IMR-90 (cell line): ENCODE data around the gene USP43. TPM values are rescaled to one million over a fixed set of nuclear protein-coding genes. Genes with fewer than 3 reads are reported as not detected.

Experiments used
- ATAC-seq: fragments of 200-7000 bp; cut with Tn5 transposase; 2 replicates; pipeline ENCODE4 v1.9.1; 2020; ENCODE audit warnings: low read depth, mild to moderate bottlenecking, moderate library complexity
- BruUV-seq: library from RNA; stranded (reverse); fragments of 400-500 nt; replicated peaks from 2 replicates; lab custom pipeline; 2021; lab: Mats Ljungman, UMichigan
- CTCF ChIA-PET: fragments of 300-600 bp; formaldehyde crosslinking; extraction: SDS; loops from one replicate; lab custom pipeline; 2021; ENCODE audit warnings: antibody characterized with exemption; lab: Yijun Ruan, JAX
- POLR2A ChIA-PET: fragments of 300-600 bp; sonication (Branson Sonifier 250); formaldehyde crosslinking; loops from one replicate; lab custom pipeline; 2022; ENCODE audit warnings: antibody characterized with exemption; ENCODE audit not compliant: unreplicated experiment; lab: Charles Lee
- DNase-seq: peaks from one replicate; pipeline ENCODE4 v3.0.0; 2013
- H2AFZ ChIP-seq: replicated peaks from 2 replicates; pipeline ENCODE3; 2013; ENCODE audit warnings: low read length, mild to moderate bottlenecking; ENCODE audit not compliant: poor library complexity
- H2AK5ac ChIP-seq: 2 replicates; pipeline ENCODE4 v1.6.1; 2013; ENCODE audit warnings: low read depth, low read length, inconsistent platforms
- H2AK9ac ChIP-seq: replicated peaks from 2 replicates; pipeline ENCODE3; 2013; ENCODE audit warnings: mild to moderate bottlenecking, low read depth, low read length, moderate library complexity; ENCODE audit not compliant: poor library complexity
- H2BK120ac ChIP-seq: 2 replicates; pipeline ENCODE4 v1.6.1; 2013; ENCODE audit warnings: low read depth, low read length, inconsistent platforms
- H2BK15ac ChIP-seq: 3 replicates; pipeline ENCODE4 v1.6.1; 2013; ENCODE audit warnings: low read depth, low read length, inconsistent platforms
- H2BK20ac ChIP-seq: 2 replicates; pipeline ENCODE4 v1.6.1; 2013; ENCODE audit warnings: low read depth, mild to moderate bottlenecking, inconsistent platforms, low read length, moderate library complexity
- H2BK5ac ChIP-seq: 2 replicates; pipeline ENCODE4 v1.6.1; 2013; ENCODE audit warnings: mild to moderate bottlenecking, low read depth, low read length, inconsistent platforms; ENCODE audit not compliant: poor library complexity, severe bottlenecking
- H3K14ac ChIP-seq: replicated peaks from 2 replicates; pipeline ENCODE4 v1.6.1; 2013; ENCODE audit warnings: low read depth, low read length, inconsistent platforms
- H3K18ac ChIP-seq: 2 replicates; pipeline ENCODE4 v1.6.1; 2013; ENCODE audit warnings: low read depth, low read length, control low read depth
- H3K23ac ChIP-seq: 2 replicates; pipeline ENCODE4 v1.6.1; 2013; ENCODE audit warnings: low read depth, low read length, inconsistent platforms
- H3K27ac ChIP-seq: 2 replicates; pipeline ENCODE4 v1.5.1; 2013; ENCODE audit warnings: mild to moderate bottlenecking, control low read depth, low read length; ENCODE audit not compliant: insufficient read depth
- H3K27me3 ChIP-seq: 2 replicates; pipeline ENCODE4 v1.6.1; 2013; ENCODE audit warnings: low read length; ENCODE audit not compliant: control insufficient read depth, insufficient read depth
- H3K36me3 ChIP-seq: 2 replicates; pipeline ENCODE4 v1.6.1; 2013; ENCODE audit warnings: low read length, mixed read lengths; ENCODE audit not compliant: control insufficient read depth, insufficient read depth
- H3K4ac ChIP-seq: 2 replicates; pipeline ENCODE4 v1.6.1; 2013; ENCODE audit warnings: low read depth, low read length, inconsistent platforms
- H3K4me1 ChIP-seq: 2 replicates; pipeline ENCODE4 v1.6.1; 2013; ENCODE audit warnings: low read length, mixed read lengths; ENCODE audit not compliant: control insufficient read depth, insufficient read depth
- H3K4me2 ChIP-seq: 2 replicates; pipeline ENCODE4 v1.6.1; 2013; ENCODE audit warnings: low read depth, mild to moderate bottlenecking, control low read depth, low read length, moderate library complexity
- H3K4me3 ChIP-seq: 2 replicates; pipeline ENCODE4 v1.5.1; 2013; ENCODE audit warnings: low read depth, mild to moderate bottlenecking, control low read depth, low read length, moderate library complexity; ENCODE audit not compliant: insufficient read depth
- H3K56ac ChIP-seq: 2 replicates; pipeline ENCODE4 v1.6.1; 2013; ENCODE audit warnings: low read length, inconsistent platforms; ENCODE audit not compliant: insufficient read depth; ENCODE audit errors: extremely low read depth
- H3K79me1 ChIP-seq, 2 experiments: 2 replicates each; pipeline ENCODE4 v1.6.1; 2013; ENCODE audit warnings: low read length in 2 of 2, inconsistent platforms in 1 of 2, low read depth in 1 of 2
- H3K9ac ChIP-seq: 2 replicates; pipeline ENCODE4 v1.6.1; 2013; ENCODE audit warnings: low read depth, low read length, control low read depth
- H3K9me1 ChIP-seq: 2 replicates; pipeline ENCODE4 v1.6.1; 2013; ENCODE audit warnings: low read length, inconsistent platforms; ENCODE audit not compliant: insufficient read depth
- H3K9me3 ChIP-seq: 2 replicates; pipeline ENCODE4 v1.6.1; 2013; ENCODE audit warnings: low read length; ENCODE audit not compliant: control insufficient read depth, insufficient read depth
- H4K20me1 ChIP-seq: 2 replicates; pipeline ENCODE4 v1.6.1; 2013; ENCODE audit warnings: low read length, inconsistent platforms; ENCODE audit not compliant: insufficient read depth
- H4K5ac ChIP-seq: 2 replicates; pipeline ENCODE4 v1.6.1; 2013; ENCODE audit warnings: mild to moderate bottlenecking, low read depth, low read length, control low read depth
- H4K8ac ChIP-seq, 2 experiments: 2 replicates each; pipeline ENCODE4 v1.6.1; 2013; ENCODE audit warnings: low read depth in 2 of 2, low read length in 2 of 2, control low read depth in 1 of 2, inconsistent platforms in 1 of 2
- H4K91ac ChIP-seq: 2 replicates; pipeline ENCODE4 v1.6.1; 2013; ENCODE audit warnings: low read depth, low read length, inconsistent platforms; ENCODE audit not compliant: insufficient read depth
- BHLHE40 ChIP-seq: fragments of 150-350 bp; IDR thresholded peaks from 2 replicates; pipeline ENCODE4 v1.6.1; 2016; ENCODE audit warnings: mild to moderate bottlenecking, low read depth, low read length
- CEBPB ChIP-seq: IDR thresholded peaks from 2 replicates; pipeline ENCODE4 v1.6.1; 2012; ENCODE audit warnings: low read depth, low read length, improper control_type of control experiment
- CHD1 ChIP-seq: IDR thresholded peaks from 2 replicates; pipeline ENCODE4 v1.6.1; 2012; ENCODE audit warnings: low read depth, low read length, improper control_type of control experiment
- ELK1 ChIP-seq: fragments of 150-350 bp; IDR thresholded peaks from 2 replicates; pipeline ENCODE4 v1.6.1; 2016; ENCODE audit warnings: low read depth, mild to moderate bottlenecking, low read length, moderate library complexity, borderline replicate concordance
- FOS ChIP-seq: fragments of 150-350 bp; IDR thresholded peaks from 2 replicates; pipeline ENCODE4 v1.6.1; 2016; ENCODE audit warnings: low read depth, low read length
- MAZ ChIP-seq: IDR thresholded peaks from 2 replicates; pipeline ENCODE4 v1.6.1; 2012; ENCODE audit warnings: low read depth, mild to moderate bottlenecking, low read length, improper control_type of control experiment, moderate library complexity, borderline replicate concordance
- MXI1 ChIP-seq: IDR thresholded peaks from 2 replicates; pipeline ENCODE4 v1.6.1; 2012; ENCODE audit warnings: low read depth, mild to moderate bottlenecking, low read length, moderate library complexity, borderline replicate concordance
- RAD21 ChIP-seq: IDR thresholded peaks from 2 replicates; pipeline ENCODE4 v1.6.1; 2012; ENCODE audit warnings: low read length, improper control_type of control experiment
- RCOR1 ChIP-seq: IDR thresholded peaks from 2 replicates; pipeline ENCODE4 v1.6.1; 2012; ENCODE audit warnings: mild to moderate bottlenecking, low read length, improper control_type of control experiment; ENCODE audit not compliant: insufficient replicate concordance
- RFX5 ChIP-seq: IDR thresholded peaks from 2 replicates; pipeline ENCODE4 v1.8.0; 2012; ENCODE audit warnings: low read depth, mild to moderate bottlenecking, low read length, moderate library complexity
- SMC3 ChIP-seq: fragments of 150-350 bp; IDR thresholded peaks from 2 replicates; pipeline ENCODE4 v1.6.1; 2016; ENCODE audit warnings: low read depth, mild to moderate bottlenecking, antibody characterized with exemption, low read length, moderate library complexity
- USF2 ChIP-seq: fragments of 150-350 bp; IDR thresholded peaks from 2 replicates; pipeline ENCODE4 v1.6.1; 2017; ENCODE audit warnings: mild to moderate bottlenecking, antibody characterized with exemption, low read length, low read depth
- WGBS, 2 experiments: methylation state at CpG; one replicate each; pipeline versions ENCODE4 v1.1.5 to v1.1.7; 2013; ENCODE audit warnings: missing lambda C conversion rate in 2 of 2; ENCODE audit not compliant: insufficient read length in 1 of 2; ENCODE audit errors: extremely low coverage in 2 of 2; 5-methylcytosine and 5-hydroxymethylcytosine counted together
- dilution Hi-C: fragments of 300-500 bp; cut with HindIII; formaldehyde crosslinking; loops from one replicate; pipeline ENCODE4 v1.14.3; 2018; ENCODE audit warnings: low sequenced_read_pairs; ENCODE audit not compliant: unreplicated experiment
- in situ Hi-C: fragments of 300-500 bp; cut with MboI; formaldehyde crosslinking; loops from 3 replicates; pipeline ENCODE4 v1.14.3; 2019; ENCODE audit warnings: low sequenced_read_pairs, inconsistent platforms, mixed read lengths
- intact Hi-C: fragments of 100-400 bp; cut with micrococcal nuclease; formaldehyde crosslinking; loops from 2 replicates; pipeline ENCODE4 v1.10.0; 2022
- polyA plus RNA-seq, 3 experiments: library from polyadenylated mRNA; depleted of rRNA; stranded (reverse); fragments of >200 nt; gene quantifications; 2 replicates each; pipeline ENCODE4 v1.2.3, GENCODE V29; 2012; ENCODE audit warnings: low replicate concordance in 1 of 3
- total RNA-seq: library from RNA; depleted of rRNA; stranded (reverse); fragments of >200 nt; gene quantifications from 2 replicates; pipeline ENCODE4 v1.2.3, GENCODE V29; 2012
- TF ChIP-seq, protein P1 (sequence below): conservative IDR thresholded peaks from 2 replicates; pipeline ENCODE4 v1.5.1; 2012; ENCODE audit warnings: mild to moderate bottlenecking, low read depth, low read length, improper control_type of control experiment

Gene USP43
- total and polyA plus RNA-seq, 2 of the 4 experiments (the other 2 are of a cell fraction) = not detected

GRCh38 chr17:9772658-9773057, 127.3 kb downstream of the USP43 start:
- no peak overlapping the region for H3K4me3 ChIP-seq
- no peaks in the 10 kb centered on the region for H3K27me3 ChIP-seq
- CTCF ChIA-PET = no interaction called here
- no peak overlapping the region for H3K27ac ChIP-seq
- no peak overlapping the region for H3K18ac ChIP-seq
- no peak overlapping the region for H4K8ac ChIP-seq
- H2AFZ ChIP-seq = no peak overlapping the region
- no peaks in the 10 kb centered on the region for H3K4me1 ChIP-seq
- intact Hi-C loops = no loop called here
- H3K56ac ChIP-seq = no peak overlapping the region
- no peak overlapping the region for H3K23ac ChIP-seq
- dilution Hi-C loops = no loop called here
- BruUV-seq = no TSS peak
- POLR2A ChIA-PET = no interaction called here
- no peaks in the 10 kb centered on the region for H3K36me3 ChIP-seq
- peaks cover 4% of the 10 kb centered on the region; the same call in 1 of the 2 replicates for H3K9me3 ChIP-seq
- no peak overlapping the region for H2AK5ac ChIP-seq
- DNase-seq (no peak), ATAC-seq (no peak)
- H2BK20ac ChIP-seq = no peak overlapping the region
- H3K9me1 ChIP-seq = no peaks in the 10 kb centered on the region
- H2BK15ac ChIP-seq = no peak overlapping the region
- H3K9ac ChIP-seq = no peak overlapping the region
- no peaks in the 10 kb centered on the region for H3K79me1 ChIP-seq
- WGBS, 2 experiments = 79% methylated on average over 12 of the region's 19 CpGs; no CpG with 5 or more reads in 1 of the 2 experiments
- in situ Hi-C loops = no loop called here
- H3K4me2 ChIP-seq = no peak overlapping the region
- no peak overlapping the region for H3K14ac ChIP-seq
- H4K20me1 ChIP-seq = no peaks in the 10 kb centered on the region
- H2BK120ac ChIP-seq = no peak overlapping the region
- no peak overlapping the region for H4K91ac ChIP-seq
- no peak overlapping the region for H2AK9ac ChIP-seq
- TF ChIP-seq RFX5 (no peak), ELK1 (no peak), BHLHE40 (no peak), MXI1 (no peak), RAD21 (no peak), CEBPB (no peak), RCOR1 (no peak), CHD1 (no peak), FOS (no peak), MAZ (no peak), USF2 (no peak), SMC3 (no peak)
- TF ChIP-seq, protein P1, sequence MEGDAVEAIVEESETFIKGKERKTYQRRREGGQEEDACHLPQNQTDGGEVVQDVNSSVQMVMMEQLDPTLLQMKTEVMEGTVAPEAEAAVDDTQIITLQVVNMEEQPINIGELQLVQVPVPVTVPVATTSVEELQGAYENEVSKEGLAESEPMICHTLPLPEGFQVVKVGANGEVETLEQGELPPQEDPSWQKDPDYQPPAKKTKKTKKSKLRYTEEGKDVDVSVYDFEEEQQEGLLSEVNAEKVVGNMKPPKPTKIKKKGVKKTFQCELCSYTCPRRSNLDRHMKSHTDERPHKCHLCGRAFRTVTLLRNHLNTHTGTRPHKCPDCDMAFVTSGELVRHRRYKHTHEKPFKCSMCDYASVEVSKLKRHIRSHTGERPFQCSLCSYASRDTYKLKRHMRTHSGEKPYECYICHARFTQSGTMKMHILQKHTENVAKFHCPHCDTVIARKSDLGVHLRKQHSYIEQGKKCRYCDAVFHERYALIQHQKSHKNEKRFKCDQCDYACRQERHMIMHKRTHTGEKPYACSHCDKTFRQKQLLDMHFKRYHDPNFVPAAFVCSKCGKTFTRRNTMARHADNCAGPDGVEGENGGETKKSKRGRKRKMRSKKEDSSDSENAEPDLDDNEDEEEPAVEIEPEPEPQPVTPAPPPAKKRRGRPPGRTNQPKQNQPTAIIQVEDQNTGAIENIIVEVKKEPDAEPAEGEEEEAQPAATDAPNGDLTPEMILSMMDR = no peak
- no peak overlapping the region for H4K5ac ChIP-seq
- H3K4ac ChIP-seq = no peak overlapping the region
- no peak overlapping the region for H2BK5ac ChIP-seq
